ENCODE results near the gene RALGAPA1. TPM values are rescaled to one million over a fixed set of nuclear protein-coding genes. Genes with fewer than 3 reads are reported as not detected.
A peak's percentile ranks its signal among the peaks of the same experiment; 100 is the strongest.

The RALGAPA1 gene
- total and polyA plus RNA-seq, 2 of the 13 experiments (the other 11 are each of a cell fraction or from before 2014, with no cell fraction given): 65.0 to 89.2 TPM

DNA sequence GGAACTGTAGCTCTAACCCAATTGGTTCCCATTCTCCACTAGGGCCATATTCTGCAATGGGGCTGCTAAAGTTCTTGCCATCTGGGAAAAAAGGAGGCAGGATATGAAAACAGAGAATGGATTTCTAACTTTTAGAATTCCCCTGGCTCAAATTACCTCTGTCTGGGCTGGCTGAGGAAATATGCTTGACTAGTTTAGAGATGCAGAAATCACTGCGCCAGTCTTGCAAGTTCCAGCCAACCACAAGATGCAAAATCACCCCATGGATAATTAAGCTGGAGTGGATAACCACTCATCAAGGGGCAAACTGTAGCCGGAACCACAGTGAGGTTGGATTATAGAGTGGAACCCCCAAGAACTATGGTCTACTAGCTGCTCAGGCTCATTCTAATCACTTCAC is 126.3 kb downstream of the RALGAPA1 start:
- Histone ChIP-seq H3K79me2 (ENCODE audit: insufficient read depth, low read length) (no peaks in the 10 kb centered on the region), H3K27me3 (ENCODE audit: control insufficient read depth in 1 of 2, insufficient read depth in 2 of 2, low read length in 2 of 2) (no peaks in the 10 kb centered on the region), H3K9me3 (ENCODE audit: low read length) (no peaks in the 10 kb centered on the region), H4K20me1 (ENCODE audit: insufficient read depth, low read length) (no peaks in the 10 kb centered on the region), H3K36me3 (replicated peaks in 1 of 2; ENCODE audit: control insufficient read depth in 1 of 2, insufficient read depth in 2 of 2, low read length in 2 of 2) (peaks cover 17 to 59% of the 10 kb centered on the region in 2 experiments), H2AFZ (ENCODE audit: low read length) (no peak overlapping the region), H3K27ac (ENCODE audit: extremely low read length, insufficient read depth, low read length) (no peak overlapping the region), H3K4me1 (ENCODE audit: insufficient read depth, low read length) (no peaks in the 10 kb centered on the region), H3K4me2 (ENCODE audit: low read depth, low read length) (no peak overlapping the region), H3K4me3 (replicated peaks in 1 of 3; ENCODE audit: insufficient read depth in 1 of 3, low read depth in 2 of 3, low read length in 3 of 3) (no peak overlapping the region), H3K9ac (ENCODE audit: insufficient read depth, low read depth, low read length) (no peak overlapping the region)
- in situ Hi-C loops (cut with HindIII; ENCODE audit: extremely low pct_ligation_motif_present, low pct_unique_long_range_greater_than_20kb) (no loop called here), intact Hi-C loops (cut with micrococcal nuclease; ENCODE audit: unreplicated experiment) (no loop called here)
- no peak for ATAC-seq
- BruUV-seq (replicated peaks): no TSS peak
- TF ChIP-seq ZNF678 (CRISPR knock-in tag; IDR thresholded peaks at IDR 0.05) (no peak), ZFP62 (CRISPR knock-in tag; IDR thresholded peaks at IDR 0.05) (0 out of 2 replicates have a peak, but pooled peaks have one; percentile 16)
- TF ChIP-seq, protein P1, sequence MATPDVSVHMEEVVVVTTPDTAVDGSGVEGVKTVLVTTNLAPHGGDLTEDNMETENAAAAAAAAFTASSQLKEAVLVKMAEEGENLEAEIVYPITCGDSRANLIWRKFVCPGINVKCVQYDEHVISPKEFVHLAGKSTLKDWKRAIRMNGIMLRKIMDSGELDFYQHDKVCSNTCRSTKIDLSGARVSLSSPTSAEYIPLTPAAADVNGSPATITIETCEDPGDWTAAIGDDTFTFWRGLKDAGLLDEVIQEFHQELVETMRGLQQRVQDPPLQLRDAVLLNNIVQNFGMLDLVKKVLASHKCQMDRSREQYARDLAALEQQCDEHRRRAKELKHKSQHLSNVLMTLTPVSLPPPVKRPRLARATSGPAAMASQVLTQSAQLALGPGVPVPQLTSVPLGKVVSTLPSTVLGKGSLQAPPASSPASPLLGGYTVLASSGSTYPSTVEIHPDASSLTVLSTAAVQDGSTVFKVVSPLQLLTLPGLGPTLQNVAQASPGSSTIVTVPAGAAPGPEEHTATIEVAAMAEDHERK (CRISPR knock-in tag; IDR thresholded peaks at IDR 0.05; ENCODE audit: low read depth): no peak
- CTCF ChIA-PET (ENCODE audit: low intra/inter-chr PET ratio, low total read pairs): no interaction called here
- DNase-seq (ENCODE audit: low spot score): no peak
- FAIRE-seq: no peak
- WGBS (ENCODE audit: low lambda C conversion rate): 97% methylated on average over 2 of the region's 2 CpGs
- POLR2A ChIA-PET: no interaction called here

DNA sequence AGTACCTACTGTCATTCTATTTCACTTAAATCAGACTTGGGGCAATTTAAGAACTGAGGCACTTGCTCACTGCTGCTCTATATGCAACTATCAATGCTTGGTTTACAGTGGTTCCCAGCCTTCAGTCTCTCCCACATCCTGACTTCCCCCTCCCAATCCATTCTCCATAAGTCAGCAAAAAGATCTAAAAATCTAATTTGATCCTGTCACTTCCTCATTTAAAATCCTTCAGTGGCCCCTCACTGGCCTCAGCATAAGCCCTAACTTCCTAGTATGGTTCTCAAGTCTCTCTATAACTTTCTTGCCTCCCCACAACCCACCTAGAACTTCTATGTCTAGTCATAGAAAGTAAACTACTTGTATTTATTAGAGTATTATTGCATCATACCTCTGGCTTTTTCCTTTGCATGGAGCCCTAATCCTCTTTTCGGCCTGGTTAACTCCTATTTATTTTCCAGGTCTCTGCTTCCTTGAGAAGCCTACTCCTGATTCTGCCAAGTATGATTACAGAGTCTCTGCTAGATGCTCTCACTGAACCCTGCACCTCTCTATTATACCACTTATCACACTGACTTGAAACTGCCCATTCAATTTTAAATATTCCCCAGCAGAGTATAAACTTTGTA is 130.6 kb downstream of the RALGAPA1 start:
- Histone ChIP-seq H3K36me3 (replicated peaks in 1 of 2; ENCODE audit: control insufficient read depth in 1 of 2, insufficient read depth in 2 of 2, low read length in 2 of 2) (peaks cover 23 to 63% of the 10 kb centered on the region in 2 experiments), H2AFZ (ENCODE audit: low read length) (no peak overlapping the region), H3K27me3 (ENCODE audit: control insufficient read depth in 1 of 2, insufficient read depth in 2 of 2, low read length in 2 of 2) (no peaks in the 10 kb centered on the region), H3K27ac (ENCODE audit: extremely low read length, insufficient read depth, low read length) (no peak overlapping the region), H3K4me1 (ENCODE audit: insufficient read depth, low read length) (no peaks in the 10 kb centered on the region), H3K4me3 (replicated peaks in 1 of 3; ENCODE audit: insufficient read depth in 1 of 3, low read depth in 2 of 3, low read length in 3 of 3) (no peak overlapping the region), H3K4me2 (ENCODE audit: low read depth, low read length) (no peak overlapping the region), H3K9ac (ENCODE audit: insufficient read depth, low read depth, low read length) (no peak overlapping the region), H4K20me1 (ENCODE audit: insufficient read depth, low read length) (no peaks in the 10 kb centered on the region), H3K9me3 (ENCODE audit: low read length) (no peaks in the 10 kb centered on the region), H3K79me2 (ENCODE audit: insufficient read depth, low read length) (no peaks in the 10 kb centered on the region)
- CTCF ChIA-PET (ENCODE audit: low intra/inter-chr PET ratio, low total read pairs): no interaction called here
- no peak for FAIRE-seq
- WGBS (ENCODE audit: low lambda C conversion rate): 97% methylated on average over 1 of the region's 1 CpG
- intact Hi-C loops (cut with micrococcal nuclease; ENCODE audit: unreplicated experiment): no loop called here
- no TSS peak for BruUV-seq (replicated peaks)
- no peak for DNase-seq (ENCODE audit: low spot score)
- POLR2A ChIA-PET: no interaction called here
- in situ Hi-C loops (cut with HindIII; ENCODE audit: extremely low pct_ligation_motif_present, low pct_unique_long_range_greater_than_20kb): no loop called here
- ATAC-seq: peak; percentile 38
- TF ChIP-seq, protein P2, sequence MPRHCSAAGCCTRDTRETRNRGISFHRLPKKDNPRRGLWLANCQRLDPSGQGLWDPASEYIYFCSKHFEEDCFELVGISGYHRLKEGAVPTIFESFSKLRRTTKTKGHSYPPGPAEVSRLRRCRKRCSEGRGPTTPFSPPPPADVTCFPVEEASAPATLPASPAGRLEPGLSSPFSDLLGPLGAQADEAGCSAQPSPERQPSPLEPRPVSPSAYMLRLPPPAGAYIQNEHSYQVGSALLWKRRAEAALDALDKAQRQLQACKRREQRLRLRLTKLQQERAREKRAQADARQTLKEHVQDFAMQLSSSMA (CRISPR knock-in tag; IDR thresholded peaks at IDR 0.05): no peak
- no peak for TF ChIP-seq HNRNPL (IDR thresholded peaks at IDR 0.05; ENCODE audit: low read depth, low read length)
- no peak for TF ChIP-seq TMF1 (CRISPR knock-in tag; IDR thresholded peaks at IDR 0.05; ENCODE audit: low read depth)
- no peak for TF ChIP-seq POGZ (CRISPR knock-in tag; IDR thresholded peaks at IDR 0.05)
- TF ChIP-seq, protein P3, sequence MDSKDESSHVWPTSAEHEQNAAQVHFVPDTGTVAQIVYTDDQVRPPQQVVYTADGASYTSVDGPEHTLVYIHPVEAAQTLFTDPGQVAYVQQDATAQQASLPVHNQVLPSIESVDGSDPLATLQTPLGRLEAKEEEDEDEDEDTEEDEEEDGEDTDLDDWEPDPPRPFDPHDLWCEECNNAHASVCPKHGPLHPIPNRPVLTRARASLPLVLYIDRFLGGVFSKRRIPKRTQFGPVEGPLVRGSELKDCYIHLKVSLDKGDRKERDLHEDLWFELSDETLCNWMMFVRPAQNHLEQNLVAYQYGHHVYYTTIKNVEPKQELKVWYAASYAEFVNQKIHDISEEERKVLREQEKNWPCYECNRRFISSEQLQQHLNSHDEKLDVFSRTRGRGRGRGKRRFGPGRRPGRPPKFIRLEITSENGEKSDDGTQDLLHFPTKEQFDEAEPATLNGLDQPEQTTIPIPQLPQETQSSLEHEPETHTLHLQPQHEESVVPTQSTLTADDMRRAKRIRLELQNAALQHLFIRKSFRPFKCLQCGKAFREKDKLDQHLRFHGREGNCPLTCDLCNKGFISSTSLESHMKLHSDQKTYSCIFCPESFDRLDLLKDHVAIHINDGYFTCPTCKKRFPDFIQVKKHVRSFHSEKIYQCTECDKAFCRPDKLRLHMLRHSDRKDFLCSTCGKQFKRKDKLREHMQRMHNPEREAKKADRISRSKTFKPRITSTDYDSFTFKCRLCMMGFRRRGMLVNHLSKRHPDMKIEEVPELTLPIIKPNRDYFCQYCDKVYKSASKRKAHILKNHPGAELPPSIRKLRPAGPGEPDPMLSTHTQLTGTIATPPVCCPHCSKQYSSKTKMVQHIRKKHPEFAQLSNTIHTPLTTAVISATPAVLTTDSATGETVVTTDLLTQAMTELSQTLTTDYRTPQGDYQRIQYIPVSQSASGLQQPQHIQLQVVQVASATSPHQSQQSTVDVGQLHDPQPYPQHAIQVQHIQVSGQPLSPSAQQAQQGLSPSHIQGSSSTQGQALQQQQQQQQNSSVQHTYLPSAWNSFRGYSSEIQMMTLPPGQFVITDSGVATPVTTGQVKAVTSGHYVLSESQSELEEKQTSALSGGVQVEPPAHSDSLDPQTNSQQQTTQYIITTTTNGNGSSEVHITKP (CRISPR knock-in tag; IDR thresholded peaks at IDR 0.05; ENCODE audit: low read depth): no peak
- TF ChIP-seq, protein P4, sequence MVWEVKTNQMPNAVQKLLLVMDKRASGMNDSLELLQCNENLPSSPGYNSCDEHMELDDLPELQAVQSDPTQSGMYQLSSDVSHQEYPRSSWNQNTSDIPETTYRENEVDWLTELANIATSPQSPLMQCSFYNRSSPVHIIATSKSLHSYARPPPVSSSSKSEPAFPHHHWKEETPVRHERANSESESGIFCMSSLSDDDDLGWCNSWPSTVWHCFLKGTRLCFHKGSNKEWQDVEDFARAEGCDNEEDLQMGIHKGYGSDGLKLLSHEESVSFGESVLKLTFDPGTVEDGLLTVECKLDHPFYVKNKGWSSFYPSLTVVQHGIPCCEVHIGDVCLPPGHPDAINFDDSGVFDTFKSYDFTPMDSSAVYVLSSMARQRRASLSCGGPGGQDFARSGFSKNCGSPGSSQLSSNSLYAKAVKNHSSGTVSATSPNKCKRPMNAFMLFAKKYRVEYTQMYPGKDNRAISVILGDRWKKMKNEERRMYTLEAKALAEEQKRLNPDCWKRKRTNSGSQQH (CRISPR knock-in tag; IDR thresholded peaks at IDR 0.05; ENCODE audit: low read depth): no peak
- TF ChIP-seq NPAS2 (CRISPR knock-in tag; IDR thresholded peaks at IDR 0.05; ENCODE audit: borderline replicate concordance): no peak
